ENCODE measurements around the gene BMP2K.

Gene BMP2K

GRCh38 chr4:78799551-78800495 is 23.7 kb downstream of the BMP2K start:
- peaks cover 0 to 4% of the 10 kb centered on the region in 2 experiments for H3K36me3 ChIP-seq (ENCODE audit: control insufficient read depth in 1 of 2, insufficient read depth in 2 of 2, low read depth in 1 of 2, low read length in 2 of 2)
- no peaks in the 10 kb centered on the region for H3K9me3 ChIP-seq (ENCODE audit: control insufficient read depth, low read length)
- no peak overlapping the region for H2BK15ac ChIP-seq (ENCODE audit: low read depth, poor library complexity, severe bottlenecking)
- H2BK12ac ChIP-seq (ENCODE audit: low read length in 2 of 2): no peak overlapping the region
- H2BK120ac ChIP-seq (ENCODE audit: low read depth, low read length): no peak overlapping the region
- no peak overlapping the region for H2BK5ac ChIP-seq (ENCODE audit: low read depth, low read length, poor library complexity, severe bottlenecking)
- no peak overlapping the region for H3K4me2 ChIP-seq (ENCODE audit: low read length, poor library complexity, severe bottlenecking)
- no peak overlapping the region for H3K4me3 ChIP-seq (ENCODE audit: insufficient read depth in 1 of 2, low read depth in 1 of 2, low read length in 2 of 2)
- H3K4me1 ChIP-seq (ENCODE audit: control insufficient read depth, insufficient read depth, low read depth, low read length): peaks cover 3% of the 10 kb centered on the region
- H3K79me1 ChIP-seq (replicated peaks; ENCODE audit: low read length, poor library complexity, severe bottlenecking): peaks cover 7% of the 10 kb centered on the region
- 95% methylated on average over 3 of the region's 5 CpGs for WGBS
- H2AK5ac ChIP-seq (ENCODE audit: low read length, severe bottlenecking): no peak overlapping the region
- no peak overlapping the region for H4K91ac ChIP-seq (ENCODE audit: low read length)
- no peak overlapping the region for H3K4ac ChIP-seq (ENCODE audit: low read depth in 1 of 2, low read length in 2 of 2)
- peak; percentile 57 for DNase-seq
- no peaks in the 10 kb centered on the region for H3K27me3 ChIP-seq (ENCODE audit: control insufficient read depth in 1 of 2, insufficient read depth in 1 of 2, low read length in 2 of 2)
- no peak overlapping the region for H3K18ac ChIP-seq (ENCODE audit: low read depth in 1 of 2, low read length in 2 of 2)
- no peak overlapping the region for H3K23ac ChIP-seq (ENCODE audit: low read length in 2 of 2)
- no peak overlapping the region for H3K9ac ChIP-seq (ENCODE audit: low read length)
- no peak overlapping the region for H3K27ac ChIP-seq (ENCODE audit: low read length, poor library complexity, severe bottlenecking)
- no peak overlapping the region for H2AFZ ChIP-seq (ENCODE audit: low read depth, low read length)
- H3K14ac ChIP-seq (ENCODE audit: low read length in 2 of 2): no peak overlapping the region
- no peak overlapping the region for H4K8ac ChIP-seq (ENCODE audit: low read length)

- H3K79me1 ChIP-seq (replicated peaks; ENCODE audit: low read length, poor library complexity, severe bottlenecking): peaks cover 7% of the 10 kb centered on the region
- no peaks in the 10 kb centered on the region for H3K27me3 ChIP-seq (ENCODE audit: control insufficient read depth in 1 of 2, insufficient read depth in 1 of 2, low read length in 2 of 2)
- no peak overlapping the region for H3K18ac ChIP-seq (ENCODE audit: low read depth in 1 of 2, low read length in 2 of 2)
- H2BK12ac ChIP-seq (ENCODE audit: low read length in 2 of 2): no peak overlapping the region
- no peak overlapping the region for H2AK5ac ChIP-seq (ENCODE audit: low read length, severe bottlenecking)
- H3K4me1 ChIP-seq (ENCODE audit: control insufficient read depth, insufficient read depth, low read depth, low read length): peaks cover 3% of the 10 kb centered on the region
- no peak overlapping the region for H3K14ac ChIP-seq (ENCODE audit: low read length in 2 of 2)
- no peak overlapping the region for H2BK15ac ChIP-seq (ENCODE audit: low read depth, poor library complexity, severe bottlenecking)
- no peak overlapping the region for H2BK120ac ChIP-seq (ENCODE audit: low read depth, low read length)
- no peak overlapping the region for H3K23ac ChIP-seq (ENCODE audit: low read length in 2 of 2)
- no peak overlapping the region for H3K27ac ChIP-seq (ENCODE audit: low read length, poor library complexity, severe bottlenecking)
- H2BK5ac ChIP-seq (ENCODE audit: low read depth, low read length, poor library complexity, severe bottlenecking): no peak overlapping the region
- no peak overlapping the region for H4K8ac ChIP-seq (ENCODE audit: low read length)
- no peak overlapping the region for H3K4me2 ChIP-seq (ENCODE audit: low read length, poor library complexity, severe bottlenecking)
- H3K9ac ChIP-seq (ENCODE audit: low read length): no peak overlapping the region
- no peaks in the 10 kb centered on the region for H3K36me3 ChIP-seq (ENCODE audit: control insufficient read depth in 1 of 2, insufficient read depth in 2 of 2, low read depth in 1 of 2, low read length in 2 of 2)
- no peak for DNase-seq
- H3K4me3 ChIP-seq (ENCODE audit: insufficient read depth in 1 of 2, low read depth in 1 of 2, low read length in 2 of 2): no peak overlapping the region
- no peak overlapping the region for H3K4ac ChIP-seq (ENCODE audit: low read depth in 1 of 2, low read length in 2 of 2)
- no peaks in the 10 kb centered on the region for H3K9me3 ChIP-seq (ENCODE audit: control insufficient read depth, low read length)
- no peak overlapping the region for H4K91ac ChIP-seq (ENCODE audit: low read length)
- no peak overlapping the region for H2AFZ ChIP-seq (ENCODE audit: low read depth, low read length)
Observed at GRCh38 chr4:78800965-78801364, 24.8 kb downstream of the BMP2K start.

GRCh38 chr4:78803983-78804382 is 27.8 kb downstream of the BMP2K start:
- Histone ChIP-seq H3K4me2 (ENCODE audit: low read length, poor library complexity, severe bottlenecking) (no peak overlapping the region), H3K27me3 (ENCODE audit: control insufficient read depth in 1 of 2, insufficient read depth in 1 of 2, low read length in 2 of 2) (no peaks in the 10 kb centered on the region), H3K27ac (ENCODE audit: low read length, poor library complexity, severe bottlenecking) (no peak overlapping the region), H2AFZ (ENCODE audit: low read depth, low read length) (no peak overlapping the region), H2BK120ac (ENCODE audit: low read depth, low read length) (no peak overlapping the region), H3K9me3 (ENCODE audit: control insufficient read depth, low read length) (peaks cover 8% of the 10 kb centered on the region), H2AK5ac (ENCODE audit: low read length, severe bottlenecking) (no peak overlapping the region), H3K4me3 (ENCODE audit: insufficient read depth in 1 of 2, low read depth in 1 of 2, low read length in 2 of 2) (no peak overlapping the region), H2BK15ac (ENCODE audit: low read depth, poor library complexity, severe bottlenecking) (no peak overlapping the region), H2BK5ac (ENCODE audit: low read depth, low read length, poor library complexity, severe bottlenecking) (no peak overlapping the region), H4K91ac (ENCODE audit: low read length) (no peak overlapping the region), H3K18ac (ENCODE audit: low read depth in 1 of 2, low read length in 2 of 2) (no peak overlapping the region), H4K8ac (ENCODE audit: low read length) (no peak overlapping the region), H3K36me3 (ENCODE audit: control insufficient read depth in 1 of 2, insufficient read depth in 2 of 2, low read depth in 1 of 2, low read length in 2 of 2) (peaks cover 0 to 5% of the 10 kb centered on the region in 2 experiments), H3K79me1 (replicated peaks; ENCODE audit: low read length, poor library complexity, severe bottlenecking) (peaks cover 3% of the 10 kb centered on the region), H3K14ac (ENCODE audit: low read length in 2 of 2) (no peak overlapping the region), H3K23ac (ENCODE audit: low read length in 2 of 2) (no peak overlapping the region), H2BK12ac (ENCODE audit: low read length in 2 of 2) (no peak overlapping the region), H3K4ac (ENCODE audit: low read depth in 1 of 2, low read length in 2 of 2) (no peak overlapping the region), H3K9ac (ENCODE audit: low read length) (no peak overlapping the region), H3K4me1 (ENCODE audit: control insufficient read depth, insufficient read depth, low read depth, low read length) (no peaks in the 10 kb centered on the region)
- DNase-seq: no peak
- WGBS: no CpG with 5 or more reads among the region's 1 CpG

- Histone ChIP-seq H3K9me3 (ENCODE audit: control insufficient read depth, low read length) (peaks cover 8% of the 10 kb centered on the region), H3K4me1 (ENCODE audit: control insufficient read depth, insufficient read depth, low read depth, low read length) (peaks cover 3% of the 10 kb centered on the region), H3K27ac (ENCODE audit: low read length, poor library complexity, severe bottlenecking) (no peak overlapping the region), H4K91ac (ENCODE audit: low read length) (no peak overlapping the region), H3K14ac (ENCODE audit: low read length in 2 of 2) (no peak overlapping the region), H2AK5ac (ENCODE audit: low read length, severe bottlenecking) (no peak overlapping the region), H2BK15ac (ENCODE audit: low read depth, poor library complexity, severe bottlenecking) (no peak overlapping the region), H3K4me2 (ENCODE audit: low read length, poor library complexity, severe bottlenecking) (no peak overlapping the region), H2AFZ (ENCODE audit: low read depth, low read length) (no peak overlapping the region), H3K23ac (ENCODE audit: low read length in 2 of 2) (no peak overlapping the region), H2BK120ac (ENCODE audit: low read depth, low read length) (no peak overlapping the region), H3K4ac (ENCODE audit: low read depth in 1 of 2, low read length in 2 of 2) (no peak overlapping the region), H2BK12ac (ENCODE audit: low read length in 2 of 2) (no peak overlapping the region), H3K36me3 (ENCODE audit: control insufficient read depth in 1 of 2, insufficient read depth in 2 of 2, low read depth in 1 of 2, low read length in 2 of 2) (peaks cover 0 to 5% of the 10 kb centered on the region in 2 experiments), H3K4me3 (ENCODE audit: insufficient read depth in 1 of 2, low read depth in 1 of 2, low read length in 2 of 2) (no peak overlapping the region), H3K79me1 (replicated peaks; ENCODE audit: low read length, poor library complexity, severe bottlenecking) (peaks cover 11% of the 10 kb centered on the region), H3K27me3 (ENCODE audit: control insufficient read depth in 1 of 2, insufficient read depth in 1 of 2, low read length in 2 of 2) (no peaks in the 10 kb centered on the region), H2BK5ac (ENCODE audit: low read depth, low read length, poor library complexity, severe bottlenecking) (no peak overlapping the region), H4K8ac (ENCODE audit: low read length) (no peak overlapping the region), H3K9ac (ENCODE audit: low read length) (no peak overlapping the region), H3K18ac (ENCODE audit: low read depth in 1 of 2, low read length in 2 of 2) (no peak overlapping the region)
- DNase-seq: no peak
- 97% methylated on average over 6 of the region's 6 CpGs for WGBS
Observed at GRCh38 chr4:78806943-78807460, 30.9 kb downstream of the BMP2K start.
